HG03175 (cell line): ENCODE results near the gene ADAMTS4.

Experiments
- ATAC-seq: cut with Tn5 transposase; IDR thresholded peaks from one replicate; pipeline ENCODE4 v1.9.1; 2021; ENCODE audit warnings: mild to moderate bottlenecking, moderate library complexity; ENCODE audit not compliant: unreplicated experiment

The ADAMTS4 gene

DNA sequence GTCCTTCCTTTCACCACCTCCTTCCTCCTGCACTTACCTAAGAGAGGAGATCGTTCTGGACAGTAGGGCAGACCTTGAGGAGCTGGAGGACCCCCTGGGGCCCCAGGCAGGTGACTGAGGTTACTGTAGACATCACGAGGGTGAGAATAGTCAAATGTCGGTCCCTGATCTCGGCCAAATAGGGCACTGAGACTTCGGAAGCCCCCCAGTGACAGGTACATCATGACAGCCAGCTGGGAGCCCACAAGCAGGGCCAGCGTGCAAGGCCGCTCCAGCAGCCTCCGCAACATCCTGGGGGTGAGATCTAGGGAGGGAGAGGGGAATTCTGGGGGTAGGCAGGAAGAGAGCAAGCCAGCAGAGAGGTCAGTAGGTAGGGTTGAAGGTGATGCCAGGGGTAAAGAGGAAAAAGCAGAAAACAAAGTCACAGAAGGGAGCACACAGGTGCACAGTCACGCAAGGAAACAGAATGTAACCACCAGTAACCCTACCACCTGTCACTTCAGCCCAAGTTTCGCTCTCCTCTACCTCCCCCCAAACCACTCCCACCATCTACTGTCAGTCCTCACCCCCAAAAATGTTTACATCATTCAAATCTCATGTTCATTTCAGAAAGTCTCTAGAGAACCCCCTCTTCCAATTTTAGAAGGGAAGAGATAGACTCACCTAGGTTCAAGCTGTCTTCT, 22.9 kb downstream of the ADAMTS4 start:
- no peak for ATAC-seq

DNA sequence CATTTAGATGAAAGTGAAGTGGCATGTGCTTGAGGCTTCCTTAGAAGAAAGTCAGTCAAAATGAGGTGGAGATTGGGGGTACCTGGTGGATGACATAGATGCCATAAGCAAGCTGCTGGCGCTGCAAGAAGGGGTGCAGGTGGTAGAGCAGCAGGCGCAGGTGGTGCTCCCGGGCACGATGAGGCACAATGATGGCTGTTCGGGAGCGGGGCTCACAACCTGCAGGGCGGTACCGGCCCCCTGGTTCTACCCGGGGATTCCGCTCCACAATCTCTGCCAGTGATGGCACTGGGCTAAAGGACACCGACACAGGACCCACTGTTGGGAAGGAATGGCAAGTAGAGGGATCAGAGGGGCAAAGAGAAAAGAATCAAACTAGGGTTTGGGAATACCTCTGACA, 23.9 kb downstream of the ADAMTS4 start:
- ATAC-seq: no peak

DNA sequence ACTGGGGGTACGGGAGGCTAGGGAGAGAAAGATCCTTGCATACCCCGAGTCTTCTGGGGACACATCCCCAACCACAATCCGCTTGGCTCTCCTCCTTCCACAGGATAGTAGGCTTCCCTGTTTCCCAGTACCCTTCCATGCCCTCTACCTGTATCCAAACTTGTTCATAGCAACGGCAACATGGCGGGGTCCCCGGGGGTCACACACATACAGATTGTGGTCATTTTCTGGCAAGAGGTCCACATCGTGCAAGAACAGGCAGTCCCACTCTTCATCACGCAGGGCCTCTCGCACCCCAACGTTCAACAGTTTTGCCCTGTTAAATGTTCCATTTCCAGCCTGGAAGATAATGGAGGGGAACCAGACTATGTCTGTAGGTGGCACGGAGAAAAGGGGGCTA, 25.1 kb downstream of the ADAMTS4 start:
- ATAC-seq: no peak

DNA sequence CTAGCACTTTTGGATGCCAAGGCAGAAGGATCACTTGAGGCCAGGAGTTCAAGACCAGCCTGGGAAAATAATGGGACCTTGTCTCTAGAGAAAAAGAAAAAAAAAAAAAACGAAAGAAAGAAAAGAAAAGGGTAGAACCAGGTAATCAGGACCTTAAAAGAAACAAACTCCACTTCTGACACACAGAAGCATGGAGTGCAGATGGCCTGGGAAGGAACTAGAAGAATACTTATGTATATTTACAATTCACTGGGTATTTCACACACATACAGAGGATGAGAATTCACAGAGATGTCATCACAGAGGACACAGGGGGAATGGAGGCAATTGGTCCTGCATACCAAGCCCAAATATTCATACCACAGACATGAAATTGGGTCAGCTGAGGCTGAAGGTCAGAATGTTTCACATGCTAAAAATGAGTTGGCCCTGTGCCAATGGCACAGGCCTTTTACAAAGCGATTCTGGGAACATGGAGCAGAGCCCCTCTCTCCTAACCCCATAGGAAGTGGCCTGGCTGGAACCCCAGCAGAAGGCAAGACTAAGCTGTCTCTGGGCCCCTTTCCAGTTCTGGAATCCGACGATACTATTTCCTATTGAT, 26.0 kb downstream of the ADAMTS4 start:
- no peak for ATAC-seq

DNA sequence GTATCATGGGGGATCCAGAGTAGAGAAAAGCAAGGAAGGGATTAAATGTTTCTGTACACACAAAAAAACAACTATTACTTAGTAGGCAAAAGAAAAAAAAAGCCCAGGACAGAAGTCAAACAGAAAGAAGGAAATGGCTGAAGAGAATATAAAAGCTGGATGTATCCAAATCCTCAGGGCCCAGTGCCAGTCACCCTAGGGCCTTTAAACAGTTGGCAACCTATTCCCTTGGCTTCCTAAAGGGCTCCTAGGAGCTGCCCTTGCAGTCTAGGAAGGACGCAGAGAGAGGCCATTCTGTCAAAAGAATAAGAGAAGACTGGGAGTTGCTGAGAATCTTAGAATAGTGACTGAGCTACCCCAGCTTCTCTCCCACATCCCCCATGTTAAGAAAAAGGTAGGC, 26.5 kb downstream of the ADAMTS4 start:
- ATAC-seq: no peak

DNA sequence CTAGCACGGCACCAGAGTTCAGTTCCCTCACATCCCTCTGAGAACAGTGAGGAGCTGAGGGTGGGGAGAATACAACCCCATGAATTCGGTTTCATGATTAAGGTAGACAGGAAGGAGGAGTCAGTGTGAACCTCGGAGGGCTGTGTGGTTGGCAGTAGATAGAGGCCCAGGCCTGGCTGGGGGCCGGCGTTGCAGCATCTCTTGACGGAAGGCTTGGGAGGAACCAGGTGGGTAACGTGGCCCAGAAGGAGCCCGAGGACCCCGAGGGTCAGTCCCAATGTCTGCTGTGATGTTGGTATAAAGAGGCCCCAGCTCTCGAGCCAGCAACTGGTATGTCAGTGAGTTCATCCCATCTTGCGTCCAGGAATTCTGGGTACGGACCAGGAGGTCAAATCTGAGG, 27.2 kb downstream of the ADAMTS4 start:
- ATAC-seq: no peak

DNA sequence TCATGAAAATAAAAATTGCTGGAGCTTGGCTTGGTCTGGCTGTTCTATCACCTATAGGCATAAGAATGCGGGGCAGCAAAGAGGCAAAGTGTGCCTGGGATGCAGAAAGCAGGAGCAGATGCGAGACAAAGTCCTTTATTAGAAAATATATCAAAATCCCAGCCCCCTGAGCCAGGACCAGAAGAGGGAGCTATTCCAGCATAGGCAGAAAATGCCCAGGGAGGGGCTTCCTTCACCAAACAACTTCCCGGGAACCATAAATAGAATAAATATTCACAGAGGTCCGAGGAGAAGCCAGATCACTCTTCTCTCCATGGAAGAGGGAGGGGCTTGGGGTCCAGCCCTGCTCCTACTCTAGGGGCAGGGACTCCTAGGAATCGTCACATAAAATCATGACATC, 27.7 kb downstream of the ADAMTS4 start:
- ATAC-seq: no peak

DNA sequence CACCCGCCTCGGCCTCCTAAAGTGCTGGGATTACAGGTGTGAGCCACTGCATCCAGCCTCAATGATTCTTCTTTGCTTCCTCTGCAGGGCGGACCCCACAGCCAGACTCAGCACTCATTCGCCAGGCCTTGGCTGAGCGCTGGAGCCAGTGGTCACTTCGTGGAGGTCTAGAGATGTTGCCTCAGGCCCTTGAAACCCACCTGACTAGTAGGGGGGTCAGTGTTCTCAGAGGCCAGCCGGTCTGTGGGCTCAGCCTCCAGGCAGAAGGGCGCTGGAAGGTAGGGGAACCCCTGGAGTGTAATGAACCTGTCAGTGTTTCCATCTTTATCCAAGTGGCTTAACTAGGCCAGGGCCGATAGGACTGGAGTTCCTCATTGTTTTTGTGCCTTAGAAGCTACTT, 29.9 kb downstream of the ADAMTS4 start:
- ATAC-seq: no peak

DNA sequence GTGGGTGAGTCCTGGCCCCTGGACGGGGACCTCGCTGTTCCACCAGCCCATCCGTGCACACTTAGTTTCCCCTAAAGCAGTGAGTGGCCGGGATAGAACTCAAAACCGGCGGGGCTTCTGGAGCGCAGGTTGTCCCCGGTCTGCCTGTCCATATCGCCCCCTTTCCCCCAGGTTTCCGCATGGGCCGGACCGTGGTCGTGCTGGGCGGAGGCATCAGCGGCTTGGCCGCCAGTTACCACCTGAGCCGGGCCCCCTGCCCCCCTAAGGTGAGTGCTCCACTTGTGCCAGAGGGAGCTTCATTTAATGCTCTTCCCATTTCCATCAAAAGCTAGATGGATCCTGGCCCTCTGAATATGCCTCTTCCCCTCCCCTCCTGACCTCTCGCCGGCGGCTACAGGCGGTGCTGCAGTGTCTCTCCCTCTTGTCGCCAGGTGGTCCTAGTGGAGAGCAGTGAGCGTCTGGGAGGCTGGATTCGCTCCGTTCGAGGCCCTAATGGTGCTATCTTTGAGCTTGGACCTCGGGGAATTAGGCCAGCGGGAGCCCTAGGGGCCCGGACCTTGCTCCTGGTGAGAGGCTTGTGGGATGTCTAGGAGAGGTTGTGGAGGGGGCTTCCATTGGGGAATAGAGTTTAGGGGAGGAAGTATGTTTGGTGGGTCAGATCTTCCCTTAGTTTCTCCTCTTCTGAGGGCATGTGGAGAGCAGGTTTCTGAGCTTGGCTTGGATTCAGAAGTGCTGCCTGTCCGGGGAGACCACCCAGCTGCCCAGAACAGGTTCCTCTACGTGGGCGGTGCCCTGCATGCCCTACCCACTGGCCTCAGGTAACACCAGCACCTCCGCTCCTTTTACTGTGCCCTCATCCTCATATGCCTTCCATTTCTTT, 31.9 kb downstream of the ADAMTS4 start:
- peak; percentile 2 for ATAC-seq

DNA sequence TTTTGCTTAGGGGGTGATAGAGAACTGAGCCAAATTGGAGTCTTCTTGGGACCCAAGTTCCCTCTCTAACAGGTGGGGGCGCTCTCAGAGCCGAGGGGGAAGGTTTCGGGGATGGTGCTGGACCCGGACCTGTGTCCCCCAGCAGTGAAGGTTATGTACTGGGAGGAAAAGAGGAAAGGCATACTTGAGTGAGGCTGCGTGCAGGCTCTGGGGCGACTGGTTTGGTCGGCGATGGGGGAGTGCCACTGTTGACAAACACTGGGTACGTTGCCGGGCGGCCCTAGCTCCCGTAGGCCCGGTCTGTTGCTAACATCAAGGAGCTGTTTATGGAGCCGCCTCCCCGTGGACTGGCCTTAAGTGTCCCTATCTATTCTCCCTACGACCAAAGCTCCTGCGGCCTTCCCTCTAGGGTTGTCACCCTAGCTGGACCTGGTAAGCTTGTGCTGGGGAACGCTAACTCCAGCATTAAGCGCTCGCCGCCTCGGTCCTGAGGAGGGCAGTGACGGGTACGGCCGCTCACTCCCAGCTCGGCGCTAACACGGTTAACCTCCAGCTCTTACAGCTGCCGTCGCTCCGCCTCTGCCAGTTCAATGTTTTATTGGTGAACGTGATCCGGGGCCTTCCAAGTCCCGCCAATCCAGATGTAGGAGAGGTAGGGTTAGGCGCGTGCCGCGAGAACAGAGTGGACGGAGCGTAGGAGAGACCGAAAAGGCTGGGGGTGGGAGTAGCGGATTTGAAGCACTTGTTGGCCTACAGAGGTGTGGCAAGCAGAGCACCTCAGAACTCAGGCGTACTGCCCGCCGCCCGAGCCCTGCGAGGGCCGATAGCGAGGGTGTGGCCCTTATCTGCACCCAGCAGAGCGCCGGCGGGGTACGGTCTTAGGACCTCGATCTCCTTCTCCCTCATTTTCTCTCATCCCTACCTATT, 32.8 kb downstream of the ADAMTS4 start, which contains the start of gene PPOX:
Gene PPOX, plus strand, starts transcription at position 685 of the 927 bp plus-strand sequence. CDS start 422 bp downstream, outside the sequence.
- ATAC-seq: peak; percentile 94

DNA sequence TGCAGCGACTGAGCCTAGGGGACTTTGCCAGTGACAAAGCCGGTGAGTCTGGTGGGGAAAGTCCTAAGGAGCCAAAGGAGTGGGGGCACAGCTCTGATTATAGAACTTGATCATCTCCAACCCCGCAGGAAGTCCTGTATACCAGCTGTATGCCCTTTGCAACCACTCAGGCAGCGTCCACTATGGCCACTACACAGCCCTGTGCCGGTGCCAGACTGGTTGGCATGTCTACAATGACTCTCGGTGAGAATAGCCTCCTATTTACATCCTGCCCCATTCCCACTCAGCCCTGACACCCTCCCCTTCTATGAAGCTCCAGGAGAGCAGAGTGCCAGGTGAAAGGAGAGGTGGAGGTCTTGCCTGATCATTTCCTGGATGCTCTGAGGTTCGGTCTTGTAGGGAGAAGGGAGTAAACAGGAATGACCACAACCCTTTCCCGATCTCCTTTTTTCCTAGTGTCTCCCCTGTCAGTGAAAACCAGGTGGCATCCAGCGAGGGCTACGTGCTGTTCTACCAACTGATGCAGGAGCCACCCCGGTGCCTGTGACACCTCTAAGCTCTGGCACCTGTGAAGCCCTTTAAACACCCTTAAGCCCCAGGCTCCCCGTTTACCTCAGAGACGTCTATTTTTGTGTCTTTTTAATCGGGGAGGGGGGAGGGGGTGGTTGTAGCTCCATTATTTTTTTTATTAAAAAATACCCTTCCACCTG, 33.8 kb downstream of the ADAMTS4 start:
- no peak for ATAC-seq

DNA sequence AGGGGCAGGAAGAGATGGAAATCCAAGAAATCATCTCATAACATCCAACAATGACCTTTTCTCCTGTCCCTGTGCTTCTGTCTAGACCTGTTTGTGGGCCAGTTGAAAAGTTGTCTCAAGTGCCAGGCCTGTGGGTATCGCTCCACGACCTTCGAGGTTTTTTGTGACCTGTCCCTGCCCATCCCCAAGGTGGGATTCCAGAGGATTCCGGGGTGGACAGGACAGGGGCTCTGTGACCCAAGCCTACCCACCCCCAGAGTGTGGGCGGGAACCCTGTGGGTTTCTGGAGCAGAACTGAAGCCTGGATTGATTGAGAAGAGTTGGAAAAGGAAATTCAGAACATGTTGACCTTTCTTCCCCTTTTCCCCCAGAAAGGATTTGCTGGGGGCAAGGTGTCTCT, 35.1 kb downstream of the ADAMTS4 start:
- ATAC-seq: no peak

DNA sequence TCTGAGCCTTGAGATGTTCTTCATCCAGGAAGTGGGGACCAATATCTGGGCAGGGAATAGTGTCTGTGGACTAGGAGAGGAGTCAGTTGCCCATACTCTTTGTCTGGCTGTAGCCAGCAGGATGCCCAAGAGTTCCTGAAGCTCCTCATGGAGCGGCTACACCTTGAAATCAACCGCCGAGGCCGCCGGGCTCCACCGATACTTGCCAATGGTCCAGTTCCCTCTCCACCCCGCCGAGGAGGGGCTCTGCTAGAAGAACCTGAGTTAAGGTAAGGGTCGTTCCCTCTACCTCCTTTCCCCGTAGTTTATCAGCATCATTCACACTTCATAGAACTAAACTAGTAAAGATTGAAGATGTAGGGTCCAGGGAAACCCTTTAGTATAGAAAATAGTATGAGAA, 36.0 kb downstream of the ADAMTS4 start:
- ATAC-seq: no peak

DNA sequence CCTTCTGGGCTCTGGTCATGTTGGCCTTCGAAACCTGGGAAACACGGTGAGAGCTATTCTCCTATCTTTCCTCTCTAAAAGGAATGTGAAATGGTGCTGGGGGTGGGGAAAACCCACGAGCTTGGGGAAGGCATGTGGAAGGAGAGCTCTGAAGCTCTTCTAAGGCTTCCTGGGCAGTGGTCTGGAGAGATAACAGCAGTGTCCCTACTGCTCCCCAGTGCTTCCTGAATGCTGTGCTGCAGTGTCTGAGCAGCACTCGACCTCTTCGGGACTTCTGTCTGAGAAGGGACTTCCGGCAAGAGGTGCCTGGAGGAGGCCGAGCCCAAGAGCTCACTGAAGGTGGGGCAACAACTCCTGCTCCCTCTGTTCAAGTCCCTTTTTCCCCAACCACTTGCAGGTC, 36.8 kb downstream of the ADAMTS4 start:
- no peak for ATAC-seq

DNA sequence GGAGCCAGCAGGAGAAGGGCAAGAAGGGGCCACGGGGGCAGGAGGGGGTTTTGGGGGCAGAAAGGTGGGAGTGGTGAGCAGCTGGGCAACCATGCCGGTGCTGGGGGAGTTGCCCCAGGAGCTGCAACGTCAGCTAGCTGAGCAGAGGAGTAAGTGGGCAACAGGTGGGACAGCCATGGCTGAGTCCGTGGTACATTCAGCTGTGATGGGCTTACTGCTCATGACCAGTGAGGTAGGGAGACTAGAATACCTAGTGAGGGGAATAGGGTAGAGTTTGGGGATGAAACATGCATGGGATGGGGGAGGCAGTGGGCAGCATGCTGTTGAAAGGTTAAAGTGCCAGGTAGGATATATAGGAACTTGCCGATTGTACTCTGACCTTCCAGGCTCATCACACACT, 37.2 kb downstream of the ADAMTS4 start:
- no peak for ATAC-seq

DNA sequence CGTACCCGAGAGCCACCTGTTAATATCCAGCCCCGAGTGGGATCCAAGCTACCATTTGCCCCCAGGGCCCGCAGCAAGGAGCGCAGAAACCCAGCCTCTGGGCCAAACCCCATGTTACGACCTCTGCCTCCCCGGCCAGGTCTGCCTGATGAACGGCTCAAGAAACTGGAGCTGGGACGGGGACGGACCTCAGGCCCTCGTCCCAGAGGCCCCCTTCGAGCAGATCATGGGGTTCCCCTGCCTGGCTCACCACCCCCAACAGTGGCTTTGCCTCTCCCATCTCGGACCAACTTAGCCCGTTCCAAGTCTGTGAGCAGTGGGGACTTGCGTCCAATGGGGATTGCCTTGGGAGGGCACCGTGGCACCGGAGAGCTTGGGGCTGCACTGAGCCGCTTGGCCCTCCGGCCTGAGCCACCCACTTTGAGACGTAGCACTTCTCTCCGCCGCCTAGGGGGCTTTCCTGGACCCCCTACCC, 38.1 kb downstream of the ADAMTS4 start:
- ATAC-seq: no peak

DNA sequence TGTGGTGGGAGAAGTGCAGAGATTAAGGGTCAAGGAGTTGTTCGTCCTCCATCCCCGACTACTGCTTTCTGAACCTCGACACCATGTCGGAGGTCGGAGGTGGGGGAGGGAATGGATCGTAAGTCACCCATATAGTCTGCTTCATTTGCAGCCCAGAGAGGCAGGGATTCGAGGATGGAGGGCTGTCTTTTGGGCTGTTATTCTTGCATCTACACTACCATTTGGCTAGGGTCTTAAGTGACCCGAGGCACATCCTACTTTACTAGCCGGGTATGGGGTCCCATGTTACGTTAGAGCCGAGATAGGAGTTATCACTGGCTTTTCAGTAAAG, 39.0 kb downstream of the ADAMTS4 start:
- ATAC-seq: no peak

DNA sequence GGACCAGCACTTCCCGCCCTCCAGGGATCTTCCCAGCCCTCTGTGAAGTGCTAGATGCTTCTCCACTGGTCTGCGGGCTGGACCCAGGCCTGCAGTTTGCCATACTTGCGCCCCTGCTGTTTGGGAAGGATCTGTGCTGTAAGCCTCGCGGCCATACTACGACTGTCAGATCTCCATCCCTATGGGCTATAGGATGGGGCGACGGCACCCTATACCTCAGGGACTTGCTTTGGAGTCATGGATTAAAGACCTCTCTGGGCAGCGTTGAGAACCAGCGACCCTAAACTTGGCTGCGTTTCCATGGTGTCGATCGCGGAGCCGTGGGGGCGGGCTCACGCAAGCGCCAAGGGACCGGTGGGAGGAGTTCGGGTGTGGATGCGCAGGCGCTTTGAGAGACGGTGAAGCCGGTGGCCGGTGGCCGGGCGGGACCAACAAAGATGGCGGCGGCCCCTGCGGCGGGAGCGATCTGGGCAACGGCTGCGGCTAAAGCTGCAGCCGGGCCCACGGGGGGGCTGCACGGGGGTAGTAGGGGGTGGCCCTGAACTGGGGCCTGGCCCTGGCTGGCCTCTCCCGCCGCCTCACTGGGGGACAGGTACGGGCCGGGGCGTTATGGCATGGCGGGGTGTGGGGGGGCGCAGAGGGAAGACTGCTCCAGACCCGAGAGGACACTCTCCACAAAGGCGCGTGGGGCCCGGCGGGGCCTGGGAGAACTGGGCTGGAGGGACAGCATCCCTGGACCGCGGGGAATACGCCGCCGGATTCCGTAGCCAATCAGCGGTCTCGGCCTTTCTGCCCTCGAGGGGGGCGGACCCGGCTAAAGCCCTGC, 39.6 kb downstream of the ADAMTS4 start, which contains the start of gene USP21:
Gene USP21, plus strand, starts transcription at position 414 of the 826 bp plus-strand sequence. CDS start 1,141 bp downstream, outside the sequence.
- ATAC-seq: peak; percentile 80
